Measurements from ENCODE around the gene ARHGDIA. TPM values are rescaled to one million over a fixed set of nuclear protein-coding genes. Genes with fewer than 3 reads are reported as not detected.

Gene ARHGDIA
- total and polyA plus RNA-seq, 2 of the 8 experiments (the other 6 are each of a cell fraction or from before 2014, with no cell fraction given): 62.4 to 217 TPM

DNA sequence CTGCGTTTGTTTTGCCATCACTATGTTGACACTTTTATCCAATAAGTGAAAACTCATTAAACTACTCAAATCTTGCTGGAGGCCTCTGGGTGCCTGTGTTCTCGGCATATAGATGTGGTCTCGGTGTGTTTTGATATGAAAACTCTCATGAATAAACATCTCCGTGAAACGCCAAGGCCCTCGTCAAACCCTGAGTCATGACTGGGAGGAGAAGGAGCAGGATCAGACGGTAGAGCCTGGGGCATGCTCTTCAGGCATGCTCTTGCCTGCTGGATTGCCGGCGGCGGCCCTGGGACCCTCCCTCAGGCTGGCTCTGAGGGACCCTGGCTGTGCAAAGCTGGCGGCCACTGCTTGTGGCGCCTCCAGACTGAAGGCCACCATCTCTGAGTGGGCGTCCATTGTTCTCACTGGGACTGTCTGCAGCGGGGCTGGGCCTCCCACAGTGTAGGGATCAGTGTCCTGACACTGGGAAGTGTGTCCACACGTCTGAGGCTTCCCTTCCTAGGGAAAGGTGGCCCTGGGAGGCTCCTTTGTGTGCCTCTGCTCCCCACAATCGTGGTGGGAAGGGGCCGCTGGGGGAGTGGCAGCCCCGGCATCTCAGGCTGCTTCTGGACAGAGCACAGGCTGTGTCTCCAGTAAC, 29.2 kb upstream of the ARHGDIA start:
- CTCF ChIA-PET (ENCODE audit: partially characterized antibody): interaction anchor here (2.7 kb wide), 1 partner anchor 31 kb away, joined by 10 read pairs; no protein-coding TSS in a partner anchor
- TF ChIP-seq, protein P1, sequence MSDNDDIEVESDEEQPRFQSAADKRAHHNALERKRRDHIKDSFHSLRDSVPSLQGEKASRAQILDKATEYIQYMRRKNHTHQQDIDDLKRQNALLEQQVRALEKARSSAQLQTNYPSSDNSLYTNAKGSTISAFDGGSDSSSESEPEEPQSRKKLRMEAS (IDR thresholded peaks at IDR 0.05): no peak
- no peak for TF ChIP-seq CHD2 (IDR thresholded peaks at IDR 0.05; ENCODE audit: low read length)
- TF ChIP-seq EGR1 (IDR thresholded peaks at IDR 0.05; ENCODE audit: borderline replicate concordance, low read depth, low read length): no peak
- TF ChIP-seq SRF (IDR thresholded peaks at IDR 0.05; ENCODE audit: low read depth, low read length): no peak
- TF ChIP-seq RAD21 (IDR thresholded peaks at IDR 0.05 in 1 of 2, conservative IDR thresholded peaks at IDR 0.05 in 1 of 2; ENCODE audit: low read depth in 2 of 2, low read length in 2 of 2): no peak
- TF ChIP-seq TAF1 (IDR thresholded peaks at IDR 0.05; ENCODE audit: low read depth, low read length): no peak
- TF ChIP-seq GABPA (IDR thresholded peaks at IDR 0.05; ENCODE audit: borderline replicate concordance, insufficient read depth, low read length): no peak
- no peak for TF ChIP-seq YY1 (IDR thresholded peaks at IDR 0.05; ENCODE audit: low read depth, low read length)
- no peak for TF ChIP-seq CTBP2 (IDR thresholded peaks at IDR 0.05; ENCODE audit: borderline replicate concordance, insufficient read depth, insufficient read length, low read length)
- TF ChIP-seq EZH2 (IDR thresholded peaks at IDR 0.05; ENCODE audit: low read depth, low read length, severe bottlenecking): no peak
- TF ChIP-seq GTF2F1 (IDR thresholded peaks at IDR 0.05; ENCODE audit: borderline replicate concordance, low read depth, low read length): no peak
- TF ChIP-seq TEAD4 (IDR thresholded peaks at IDR 0.05; ENCODE audit: low read depth, low read length): no peak
- TF ChIP-seq SIRT6 (IDR thresholded peaks at IDR 0.05; ENCODE audit: low read length): no peak

More for the DNA sequence above, 29.2 kb upstream of the ARHGDIA start:
- Histone ChIP-seq H3K23me2 (ENCODE audit: low read depth, low read length) (peaks cover 6% of the 10 kb centered on the region; the same call in 1 of the 2 replicates), H3K56ac (replicated peaks; ENCODE audit: insufficient read length, low read depth, low read length) (no peak overlapping the region), H2BK20ac (ENCODE audit: low read length) (no peak overlapping the region), H2AFZ (ENCODE audit: low read length) (no peak overlapping the region), H4K20me1 (replicated peaks in 1 of 2; ENCODE audit: control insufficient read depth in 1 of 2, insufficient read depth in 2 of 2, low read length in 2 of 2) (peaks cover 2 to 11% of the 10 kb centered on the region in 2 experiments), H3K4me3 (ENCODE audit: extremely low read depth in 1 of 4, insufficient read depth in 2 of 4, low read depth in 3 of 4, low read length in 4 of 4) (no peak overlapping the region), H2AK5ac (ENCODE audit: low read depth, low read length) (no peak overlapping the region), H2BK15ac (ENCODE audit: low read length) (no peak overlapping the region), H3K18ac (ENCODE audit: extremely low read depth, low read length) (no peak overlapping the region), H3K79me2 (ENCODE audit: control insufficient read depth in 1 of 2, insufficient read depth in 2 of 2, low read length in 2 of 2) (no peaks in the 10 kb centered on the region), H2BK5ac (ENCODE audit: low read depth, low read length) (no peak overlapping the region), H3K79me1 (ENCODE audit: low read depth, low read length) (peaks cover 3% of the 10 kb centered on the region; the same call in 1 of the 2 replicates), H2BK12ac (ENCODE audit: low read depth, low read length) (no peak overlapping the region), H3K14ac (ENCODE audit: insufficient read length) (no peak overlapping the region), H4K91ac (replicated peaks; ENCODE audit: insufficient read length, low read length) (no peak overlapping the region), H4K8ac (ENCODE audit: extremely low read depth, insufficient read depth, low read length) (no peak overlapping the region), H3K36me3 (ENCODE audit: control insufficient read depth in 2 of 4, insufficient read depth in 4 of 4, low read length in 3 of 4) (peaks cover 3 to 21% (median 13%) of the 10 kb centered on the region in 4 experiments; a peak in 7 of 8 replicates), H3K4ac (replicated peaks; ENCODE audit: insufficient read length, low read depth, low read length) (no peak overlapping the region), H3K23ac (ENCODE audit: insufficient read length) (no peak overlapping the region), H3K27ac (ENCODE audit: low read depth, low read length) (no peak overlapping the region), H2BK120ac (replicated peaks; ENCODE audit: low read depth, low read length) (no peak overlapping the region), H3K9me3 (ENCODE audit: insufficient read depth in 2 of 2, low read depth in 1 of 2, low read length in 1 of 2) (no peaks in the 10 kb centered on the region), H3K9ac (replicated peaks in 1 of 4; ENCODE audit: extremely low read depth in 1 of 4, low read depth in 3 of 4, low read length in 3 of 4) (no peak overlapping the region), H3K4me2 (ENCODE audit: insufficient read depth in 1 of 2, low read depth in 2 of 2, low read length in 2 of 2) (no peak overlapping the region), H4K5ac (ENCODE audit: insufficient read length, low read depth, low read length) (no peak overlapping the region), H3K27me3 (replicated peaks in 1 of 4; ENCODE audit: control insufficient read depth in 3 of 4, extremely low read depth in 1 of 4, insufficient read depth in 3 of 4, low read length in 3 of 4) (peaks cover 0 to 22% (median 14%) of the 10 kb centered on the region in 4 experiments; a peak in 5 of 7 replicates), H3K4me1 (replicated peaks in 1 of 4; ENCODE audit: control insufficient read depth in 3 of 4, insufficient read depth in 4 of 4, low read length in 3 of 4) (peaks cover 0 to 8% (median 2%) of the 10 kb centered on the region in 4 experiments; a peak in 3 of 7 replicates)
- POLR2A ChIA-PET (ENCODE audit: partially characterized antibody): interaction anchor here (1.0 to 3.4 kb wide), 3 partner anchors 9 to 24 kb away, joined by 3 to 29 read pairs (median 13); partner anchors contain the start of genes ALYREF, ANAPC11 and PCYT2
- no peak for DNase-seq (ENCODE audit: low read depth in 1 of 2, low spot score in 2 of 2)
- WGBS, 2 experiments (ENCODE audit: extremely low coverage in 1 of 2, insufficient coverage in 1 of 2, insufficient read length in 1 of 2, insufficient replicate concordance in 2 of 2, low coverage in 1 of 2, low lambda C conversion rate in 2 of 2, missing lambda C conversion rate in 1 of 2): 87% methylated on average over 18 of the region's 18 CpGs; no CpG with 5 or more reads in 1 of the 2 experiments
- FAIRE-seq: no peak
